Mesodermal cell (in vitro differentiated cells): ENCODE results near the gene ATP1A4.

Experiments used
- H3K27ac ChIP-seq: 2 replicates; pipeline ENCODE4 v1.7.0; 2013; ENCODE audit warnings: mild to moderate bottlenecking, low read depth, low read length, moderate library complexity; ENCODE audit not compliant: severe bottlenecking
- H3K36me3 ChIP-seq: 2 replicates; pipeline ENCODE4 v1.7.1; 2013; ENCODE audit warnings: mild to moderate bottlenecking, low read length, moderate library complexity; ENCODE audit not compliant: control insufficient read depth, insufficient read depth
- H3K4me1 ChIP-seq: one replicate; pipeline ENCODE4 v1.7.1; 2013; ENCODE audit warnings: mild to moderate bottlenecking, low read length; ENCODE audit not compliant: insufficient read depth, control insufficient read depth, poor library complexity, severe bottlenecking
- H3K4me3 ChIP-seq: 2 replicates; pipeline ENCODE4 v1.7.0; 2013; ENCODE audit warnings: low read length, control low read depth, mild to moderate bottlenecking; ENCODE audit not compliant: insufficient read depth, poor library complexity, severe bottlenecking; ENCODE audit errors: extremely low read depth
- H3K9me3 ChIP-seq: 2 replicates; pipeline ENCODE4 v1.7.1; 2013; ENCODE audit warnings: mild to moderate bottlenecking, low read length, moderate library complexity; ENCODE audit not compliant: control insufficient read depth
- WGBS, 2 experiments: methylation state at CpG; one replicate each; pipeline ENCODE4 v1.1.5; 2013; ENCODE audit warnings: missing lambda C conversion rate in 2 of 2; ENCODE audit not compliant: insufficient coverage in 2 of 2; 5-methylcytosine and 5-hydroxymethylcytosine counted together

ATP1A4 gene

DNA sequence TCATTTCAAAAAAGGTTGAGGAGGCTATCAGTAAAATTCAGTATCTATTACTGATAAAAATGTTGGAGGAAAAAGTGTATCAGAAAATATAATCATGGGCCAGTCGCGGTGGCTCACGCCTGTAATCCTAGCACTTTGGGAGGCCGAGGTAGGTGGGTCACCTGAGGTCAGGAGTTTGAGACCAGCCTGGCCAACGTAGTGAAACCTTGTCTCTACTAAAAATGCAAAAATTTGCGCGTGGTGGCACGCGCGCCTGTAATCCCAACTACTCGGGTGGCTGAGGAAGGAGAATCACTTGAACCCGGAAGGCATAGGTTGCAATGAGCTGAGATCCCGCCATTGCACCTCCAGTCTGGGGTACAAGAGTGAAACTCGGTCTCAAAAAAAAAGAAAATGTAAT is 5.3 kb upstream of the ATP1A4 start:
- Histone ChIP-seq H3K9me3 (no peaks in the 10 kb centered on the region), H3K4me1 (no peaks in the 10 kb centered on the region), H3K27ac (no peak overlapping the region), H3K36me3 (no peaks in the 10 kb centered on the region), H3K4me3 (no peak overlapping the region)
- 93 to 95% methylated on average over 12 to 13 of the region's 14 CpGs for WGBS, 2 experiments

DNA sequence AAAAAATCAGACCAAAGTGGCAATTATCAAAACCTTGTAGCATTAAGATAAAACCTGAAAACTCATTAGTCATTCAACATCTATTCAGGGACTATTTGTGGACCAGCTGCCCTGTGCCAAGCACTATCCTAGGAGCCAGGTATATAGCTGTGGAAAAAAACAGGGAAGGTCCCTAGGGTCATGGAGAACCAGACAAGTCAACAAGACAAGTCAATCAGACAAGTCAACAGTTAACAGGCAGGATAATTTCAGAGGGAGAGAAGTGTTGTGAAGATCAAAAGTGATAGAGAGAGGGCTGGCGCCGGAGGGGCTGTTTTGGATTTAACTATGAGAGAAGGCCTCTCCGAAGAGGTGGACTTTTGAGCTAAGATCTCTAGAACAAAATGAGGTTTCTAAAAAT is 3.3 kb upstream of the ATP1A4 start:
- Histone ChIP-seq H3K9me3 (no peaks in the 10 kb centered on the region), H3K4me1 (no peaks in the 10 kb centered on the region), H3K36me3 (no peaks in the 10 kb centered on the region), H3K4me3 (no peak overlapping the region), H3K27ac (no peak overlapping the region)
- WGBS, 2 experiments = 90 to 100% methylated on average over 1 to 3 of the region's 3 CpGs

- H3K9me3 ChIP-seq = no peaks in the 10 kb centered on the region
- no peak overlapping the region for H3K4me3 ChIP-seq
- H3K27ac ChIP-seq = no peak overlapping the region
- no peaks in the 10 kb centered on the region for H3K36me3 ChIP-seq
- no peaks in the 10 kb centered on the region for H3K4me1 ChIP-seq
These were observed 2.2 kb upstream of the ATP1A4 start for GRCh38 chr1:160149233-160149632.

- no CpG with 5 or more reads among the region's 2 CpGs for WGBS, 2 experiments
- H3K4me3 ChIP-seq = no peak overlapping the region
- no peaks in the 10 kb centered on the region for H3K36me3 ChIP-seq
- no peaks in the 10 kb centered on the region for H3K4me1 ChIP-seq
- H3K27ac ChIP-seq = no peak overlapping the region
- no peaks in the 10 kb centered on the region for H3K9me3 ChIP-seq
These were observed 1.7 kb upstream of the ATP1A4 start for GRCh38 chr1:160149716-160150115.

GRCh38 chr1:160154790-160155189 is 3.4 kb downstream of the ATP1A4 start:
- H3K4me3 ChIP-seq = no peak overlapping the region
- no peaks in the 10 kb centered on the region for H3K4me1 ChIP-seq
- 83 to 86% methylated on average over 1 to 3 of the region's 3 CpGs for WGBS, 2 experiments
- no peaks in the 10 kb centered on the region for H3K36me3 ChIP-seq
- no peaks in the 10 kb centered on the region for H3K9me3 ChIP-seq
- no peak overlapping the region for H3K27ac ChIP-seq

DNA sequence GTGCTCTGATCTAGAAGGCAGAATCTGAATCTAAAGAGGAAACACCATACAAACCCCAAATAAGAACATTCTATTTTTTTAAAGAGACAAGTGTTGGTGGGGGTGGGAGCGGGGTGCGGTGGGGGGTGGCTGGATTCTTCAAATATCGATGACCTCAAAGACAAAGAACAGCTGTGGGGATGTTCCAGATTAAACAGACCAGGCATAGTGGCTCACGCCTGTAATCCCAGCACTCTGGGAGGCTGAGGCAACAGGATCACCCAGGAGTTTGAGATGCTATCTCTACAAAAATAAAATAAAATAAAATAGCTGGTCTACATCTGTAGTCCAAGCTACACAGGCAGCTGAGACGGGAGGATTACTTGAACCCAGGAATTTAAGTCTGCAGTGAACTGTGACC is 5.0 kb downstream of the ATP1A4 start:
- WGBS, 2 experiments = no CpG with 5 or more reads among the region's 5 CpGs
- Histone ChIP-seq H3K4me1 (no peaks in the 10 kb centered on the region), H3K27ac (no peak overlapping the region), H3K4me3 (no peak overlapping the region), H3K9me3 (no peaks in the 10 kb centered on the region), H3K36me3 (no peaks in the 10 kb centered on the region)

DNA sequence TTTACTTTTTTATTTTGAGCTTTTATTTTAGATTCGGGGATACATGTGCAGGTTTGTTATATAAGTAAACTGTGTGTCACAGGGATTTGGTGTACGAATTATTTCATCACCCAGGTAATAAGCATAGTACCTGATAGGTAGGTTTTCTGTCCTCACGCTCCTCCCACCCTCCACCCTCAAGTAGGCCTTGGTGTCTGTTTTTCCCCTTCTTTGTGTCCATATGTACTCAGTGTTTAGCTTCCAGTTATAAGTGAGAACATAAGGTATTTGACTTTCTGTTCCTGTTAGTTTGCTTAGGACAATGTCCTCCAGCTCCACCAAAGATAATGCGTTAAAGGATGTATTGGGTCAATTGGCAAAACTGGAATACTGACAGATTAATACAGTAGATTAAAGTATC is 5.8 kb downstream of the ATP1A4 start:
- Histone ChIP-seq H3K27ac (no peak overlapping the region), H3K4me3 (no peak overlapping the region), H3K4me1 (no peaks in the 10 kb centered on the region), H3K36me3 (no peaks in the 10 kb centered on the region), H3K9me3 (no peaks in the 10 kb centered on the region)
- no CpG with 5 or more reads among the region's 4 CpGs for WGBS, 2 experiments

- no peaks in the 10 kb centered on the region for H3K9me3 ChIP-seq
- H3K4me1 ChIP-seq = no peaks in the 10 kb centered on the region
- no peak overlapping the region for H3K4me3 ChIP-seq
- no peaks in the 10 kb centered on the region for H3K36me3 ChIP-seq
- no peak overlapping the region for H3K27ac ChIP-seq
- 40 to 81% methylated on average over 1 to 2 of the region's 3 CpGs for WGBS, 2 experiments
These were observed 6.6 kb downstream of the ATP1A4 start for GRCh38 chr1:160158031-160158430.

DNA sequence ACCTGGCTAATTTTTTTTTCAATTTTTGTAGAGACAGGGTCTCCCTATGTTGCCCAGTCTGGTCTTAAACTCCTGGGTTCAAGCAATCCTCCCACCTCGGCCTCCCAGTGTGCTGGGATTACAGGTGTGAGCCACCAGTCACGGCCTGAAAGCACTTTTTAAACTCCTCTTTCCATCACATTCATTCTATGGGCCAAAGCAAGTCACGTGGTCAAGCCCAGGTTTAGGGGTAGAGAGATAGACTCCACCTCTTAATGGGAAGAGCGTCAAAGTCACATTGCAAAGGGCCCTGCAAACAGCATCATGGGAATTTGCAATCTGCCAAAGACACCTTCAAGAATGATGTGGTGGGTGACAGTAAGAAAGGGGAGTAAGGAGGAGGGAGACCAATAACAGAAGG is 7.1 kb downstream of the ATP1A4 start:
- no peaks in the 10 kb centered on the region for H3K9me3 ChIP-seq
- H3K27ac ChIP-seq = no peak overlapping the region
- no peak overlapping the region for H3K4me3 ChIP-seq
- WGBS, 2 experiments = 73 to 90% methylated on average over 3 of the region's 4 CpGs
- no peaks in the 10 kb centered on the region for H3K36me3 ChIP-seq
- H3K4me1 ChIP-seq = no peaks in the 10 kb centered on the region

- H3K9me3 ChIP-seq = no peaks in the 10 kb centered on the region
- no peak overlapping the region for H3K4me3 ChIP-seq
- no peaks in the 10 kb centered on the region for H3K36me3 ChIP-seq
- no peaks in the 10 kb centered on the region for H3K4me1 ChIP-seq
- no peak overlapping the region for H3K27ac ChIP-seq
These were observed 8.4 kb downstream of the ATP1A4 start for GRCh38 chr1:160159846-160160245.

DNA sequence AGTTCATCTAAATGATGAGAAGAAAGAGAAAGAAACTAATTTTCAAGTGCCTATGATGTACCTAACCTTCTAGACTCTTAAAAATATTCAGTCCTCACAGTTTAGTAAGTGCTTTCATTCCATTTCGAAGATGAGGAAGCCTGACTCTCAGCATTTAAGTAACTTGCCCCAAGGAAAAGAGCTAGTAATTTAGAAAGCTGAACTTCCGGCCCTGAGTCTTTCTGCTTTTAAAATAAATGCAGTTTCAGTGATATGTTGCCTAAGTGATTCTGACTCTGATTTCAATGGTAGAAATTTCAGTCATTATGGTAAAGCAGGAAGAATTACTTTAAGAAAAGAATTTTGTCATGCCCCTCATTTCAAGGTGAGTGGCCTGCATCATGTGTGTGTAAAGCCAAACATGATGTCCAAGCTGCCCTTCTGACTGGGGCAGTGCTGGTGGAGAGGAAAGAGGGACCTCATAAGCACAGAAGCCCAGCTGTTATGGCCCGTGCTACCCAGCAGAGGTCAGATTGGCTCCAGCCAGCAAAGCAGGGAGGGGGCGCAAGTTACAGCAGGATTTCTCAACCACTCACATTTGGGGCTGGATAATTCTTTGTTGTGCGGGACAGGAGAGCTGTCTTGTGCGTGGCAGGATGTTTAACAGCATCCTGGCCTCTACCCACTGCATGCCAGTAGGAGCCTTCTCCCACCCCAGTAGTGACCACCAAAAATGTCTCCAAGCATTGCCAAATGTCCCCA is 10.7 kb downstream of the ATP1A4 start:
- no peak overlapping the region for H3K27ac ChIP-seq
- H3K9me3 ChIP-seq = no peaks in the 10 kb centered on the region
- no peaks in the 10 kb centered on the region for H3K36me3 ChIP-seq
- 29 to 67% methylated on average over 1 to 3 of the region's 6 CpGs for WGBS, 2 experiments
- H3K4me3 ChIP-seq = no peak overlapping the region
- no peaks in the 10 kb centered on the region for H3K4me1 ChIP-seq
